H7 (cell line): Measurements from ENCODE around the gene HIVEP3. TPM values are rescaled to one million over a fixed set of nuclear protein-coding genes. Genes with fewer than 3 reads are reported as not detected.

Experiments
- DNase-seq: peaks from one replicate; pipeline ENCODE4 v3.0.0; 2012
- H3K27me3 ChIP-seq: 2 replicates; pipeline ENCODE4 v1.6.0; 2011; ENCODE audit warnings: mild to moderate bottlenecking, low read length; ENCODE audit not compliant: control insufficient read depth, insufficient read depth
- H3K36me3 ChIP-seq: replicated peaks from 2 replicates; pipeline ENCODE4 v1.5.1; 2011; ENCODE audit warnings: low read length; ENCODE audit not compliant: control insufficient read depth, insufficient read depth
- H3K4me3 ChIP-seq: 2 replicates; pipeline ENCODE4 v1.5.1; 2011; ENCODE audit warnings: low read depth, mild to moderate bottlenecking, control low read depth, low read length, moderate library complexity; ENCODE audit not compliant: insufficient read depth
- total RNA-seq: library from RNA; depleted of rRNA; stranded (reverse); fragments of >200 nt; shearing (Covaris generic); gene quantifications from 2 replicates; pipeline ENCODE4 v1.2.3, GENCODE V29; 2014

Gene HIVEP3
- total RNA-seq, 1 experiment from 2014 or later, result 1.8 TPM

DNA sequence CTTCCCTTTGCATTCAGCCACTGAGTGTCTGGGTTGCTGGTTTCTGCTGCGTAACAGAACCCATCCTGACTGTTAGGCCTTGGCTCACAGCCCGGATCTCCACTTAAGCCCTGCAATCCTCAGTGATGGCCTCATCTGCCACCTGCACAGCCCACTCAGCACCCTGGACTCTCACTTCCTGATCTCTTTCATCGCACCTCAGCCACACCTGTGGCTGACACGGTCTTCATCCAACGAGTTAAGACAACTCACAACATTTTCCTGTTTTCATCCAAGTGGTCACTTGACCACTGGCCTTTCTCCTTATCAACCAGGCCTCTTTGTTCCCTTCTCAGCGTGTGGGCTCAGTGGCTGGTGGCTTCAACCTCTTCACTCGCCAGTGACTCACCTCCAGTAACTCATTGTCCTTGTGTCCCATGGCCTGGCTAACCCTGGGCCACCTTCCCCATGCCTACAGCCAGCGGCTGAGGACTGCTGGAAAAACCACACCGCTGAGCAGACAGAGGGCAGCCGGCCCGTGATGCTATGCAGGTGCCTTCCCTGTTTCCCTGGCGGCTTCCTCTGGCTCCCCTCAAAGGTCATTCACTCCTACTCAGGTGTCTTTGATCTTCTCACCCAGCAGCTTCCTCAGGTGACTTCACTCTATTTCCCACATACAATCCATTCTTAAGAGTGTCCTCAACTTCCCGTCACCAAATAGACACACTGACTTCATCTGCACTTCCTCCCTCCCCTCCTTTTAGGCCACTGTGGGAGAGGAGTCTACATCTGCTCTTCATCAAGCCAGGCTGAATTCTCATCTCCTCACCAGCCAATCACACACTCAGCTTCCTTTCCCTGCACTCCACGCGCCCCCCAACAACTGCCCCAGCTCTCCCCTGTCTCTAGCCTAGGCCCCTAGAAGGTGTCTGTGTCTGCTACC, 414.3 kb downstream of the HIVEP3 start:
- Histone ChIP-seq H3K27me3 (no peaks in the 10 kb centered on the region), H3K36me3 (no peaks in the 10 kb centered on the region), H3K4me3 (no peak overlapping the region)
- peak; percentile 37 for DNase-seq

DNA sequence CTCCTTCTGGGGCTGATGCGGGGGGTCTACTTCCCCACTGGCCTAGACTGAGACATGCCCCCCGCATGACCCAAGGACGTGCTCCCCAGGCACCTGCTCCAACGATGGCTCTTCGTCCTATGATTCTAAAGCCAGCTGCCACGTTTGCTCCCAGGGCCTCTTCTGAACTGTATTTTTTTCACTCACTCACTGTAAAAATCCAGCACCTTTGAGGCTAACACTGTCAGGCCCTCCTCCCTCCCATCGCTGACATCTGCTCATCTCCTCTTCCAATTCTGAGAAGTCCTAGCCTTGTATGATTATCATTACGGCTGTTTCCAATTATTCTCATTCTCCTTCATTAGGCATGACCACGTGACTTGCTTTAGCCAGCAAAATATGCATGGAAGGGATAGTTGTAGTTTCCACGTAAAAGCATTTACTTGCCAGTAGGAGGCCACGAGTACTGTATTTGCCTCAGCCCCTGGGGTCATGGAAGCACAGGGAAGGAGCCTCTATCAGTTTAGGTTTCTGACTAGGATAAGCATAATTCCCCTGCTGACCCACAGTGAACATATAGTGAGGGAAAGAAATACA, 415.1 kb downstream of the HIVEP3 start:
- Histone ChIP-seq H3K4me3 (no peak overlapping the region), H3K36me3 (no peaks in the 10 kb centered on the region), H3K27me3 (no peaks in the 10 kb centered on the region)
- peak; percentile 72 for DNase-seq

GRCh38 chr1:41502912-41503311, 415.8 kb downstream of the HIVEP3 start:
- no peaks in the 10 kb centered on the region for H3K27me3 ChIP-seq
- H3K4me3 ChIP-seq, result no peak overlapping the region
- no peak for DNase-seq
- H3K36me3 ChIP-seq, result no peaks in the 10 kb centered on the region

DNA sequence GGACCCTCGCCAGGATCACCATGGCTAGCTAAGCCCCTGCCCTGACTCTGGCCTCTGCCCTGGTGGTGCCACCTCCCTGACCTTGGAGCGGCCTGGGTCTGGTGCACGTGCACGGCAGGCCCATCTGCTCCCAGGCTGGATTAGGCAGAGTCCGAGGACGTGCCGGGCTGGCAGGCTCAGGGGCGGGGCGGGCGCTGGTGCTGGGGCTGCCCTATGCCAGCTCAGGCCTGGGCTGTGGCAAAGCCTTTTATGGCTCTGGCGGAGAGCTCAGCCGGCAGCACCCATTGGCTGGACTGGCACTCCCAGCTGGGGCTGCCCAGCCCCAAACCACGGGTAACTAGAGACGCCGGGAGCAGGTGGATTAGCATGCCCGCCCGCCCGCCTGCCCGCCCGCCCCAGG, 417.1 kb downstream of the HIVEP3 start:
- Histone ChIP-seq H3K4me3 (no peak overlapping the region), H3K27me3 (peaks cover 3% of the 10 kb centered on the region), H3K36me3 (no peaks in the 10 kb centered on the region)
- DNase-seq, result no peak

- Histone ChIP-seq H3K27me3 (peaks cover 5% of the 10 kb centered on the region), H3K4me3 (no peak overlapping the region), H3K36me3 (no peaks in the 10 kb centered on the region)
- DNase-seq, result no peak
These were observed 417.8 kb downstream of the HIVEP3 start for GRCh38 chr1:41500781-41501518.

DNA sequence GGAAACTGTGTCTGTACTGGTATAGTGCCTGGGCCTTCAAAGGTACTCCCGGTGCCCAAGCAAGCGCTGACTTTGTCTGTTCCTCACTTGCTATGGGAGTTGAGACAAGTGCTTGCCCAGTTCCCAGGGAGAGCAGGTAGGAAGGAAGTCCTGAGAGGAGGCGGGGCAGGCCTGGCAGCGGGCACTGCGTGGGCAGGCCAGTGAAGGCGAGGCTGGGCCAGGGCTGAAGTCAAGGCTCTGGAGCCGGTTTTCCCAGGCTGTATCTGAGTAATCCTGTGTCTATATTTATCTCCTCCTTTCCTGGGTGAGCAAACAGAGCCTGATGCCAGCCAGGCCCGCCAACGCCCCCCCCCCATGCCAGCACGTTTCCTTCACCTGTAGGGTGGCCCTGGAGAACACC, 418.3 kb downstream of the HIVEP3 start:
- H3K27me3 ChIP-seq, result peaks cover 8% of the 10 kb centered on the region
- DNase-seq, result no peak
- H3K36me3 ChIP-seq, result no peaks in the 10 kb centered on the region
- H3K4me3 ChIP-seq, result no peak overlapping the region

GRCh38 chr1:41499591-41499990, 419.1 kb downstream of the HIVEP3 start:
- DNase-seq, result no peak

DNA sequence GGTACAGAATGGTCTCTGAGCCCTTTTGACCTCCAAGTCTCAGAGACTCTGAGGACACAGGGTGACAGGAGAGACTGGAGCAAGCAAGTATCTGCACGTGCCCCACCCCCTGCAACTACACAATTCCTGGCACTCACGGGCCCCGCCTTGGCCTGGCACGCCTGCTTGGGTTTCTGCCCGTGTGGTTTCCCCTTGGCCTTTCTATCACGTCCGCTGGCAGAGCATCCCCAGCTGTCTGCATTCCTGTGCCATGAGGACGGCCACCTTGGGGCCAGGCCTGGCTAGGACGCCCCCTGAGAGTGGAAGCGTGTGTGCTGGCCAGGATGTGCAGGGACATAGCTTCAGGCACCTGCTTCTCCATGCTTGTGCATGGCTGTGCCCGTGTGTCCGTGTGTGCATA, 419.9 kb downstream of the HIVEP3 start:
- H3K4me3 ChIP-seq, result no peak overlapping the region
- no peaks in the 10 kb centered on the region for H3K36me3 ChIP-seq
- peaks cover 8% of the 10 kb centered on the region for H3K27me3 ChIP-seq
- DNase-seq, result no peak

More at GRCh38 chr1:41499591-41499990, 419.1 kb downstream of the HIVEP3 start:
- H3K36me3 ChIP-seq, result no peaks in the 10 kb centered on the region
- H3K27me3 ChIP-seq, result peaks cover 8% of the 10 kb centered on the region
- H3K4me3 ChIP-seq, result no peak overlapping the region

DNA sequence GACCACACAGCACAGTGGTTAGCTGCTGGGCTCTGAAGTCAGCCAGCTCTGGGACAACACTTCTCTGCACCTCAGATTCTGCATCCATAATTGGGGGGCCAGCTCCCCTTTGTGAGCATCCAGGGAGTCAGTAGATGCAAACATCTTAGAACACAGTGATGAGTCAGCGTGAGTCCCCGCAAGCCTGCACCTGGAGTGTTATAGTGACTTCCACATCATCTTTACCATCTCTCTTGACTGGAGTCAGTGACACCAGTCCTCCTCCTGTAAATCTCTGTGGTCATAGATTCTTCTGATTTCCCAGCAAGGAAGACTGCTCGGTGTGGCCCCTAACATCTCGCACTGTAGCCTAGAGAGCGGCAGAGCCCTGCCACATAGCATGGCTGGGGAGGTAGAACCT, 420.3 kb downstream of the HIVEP3 start:
- Histone ChIP-seq H3K4me3 (no peak overlapping the region), H3K36me3 (no peaks in the 10 kb centered on the region), H3K27me3 (peaks cover 8% of the 10 kb centered on the region)
- DNase-seq, result no peak

DNA sequence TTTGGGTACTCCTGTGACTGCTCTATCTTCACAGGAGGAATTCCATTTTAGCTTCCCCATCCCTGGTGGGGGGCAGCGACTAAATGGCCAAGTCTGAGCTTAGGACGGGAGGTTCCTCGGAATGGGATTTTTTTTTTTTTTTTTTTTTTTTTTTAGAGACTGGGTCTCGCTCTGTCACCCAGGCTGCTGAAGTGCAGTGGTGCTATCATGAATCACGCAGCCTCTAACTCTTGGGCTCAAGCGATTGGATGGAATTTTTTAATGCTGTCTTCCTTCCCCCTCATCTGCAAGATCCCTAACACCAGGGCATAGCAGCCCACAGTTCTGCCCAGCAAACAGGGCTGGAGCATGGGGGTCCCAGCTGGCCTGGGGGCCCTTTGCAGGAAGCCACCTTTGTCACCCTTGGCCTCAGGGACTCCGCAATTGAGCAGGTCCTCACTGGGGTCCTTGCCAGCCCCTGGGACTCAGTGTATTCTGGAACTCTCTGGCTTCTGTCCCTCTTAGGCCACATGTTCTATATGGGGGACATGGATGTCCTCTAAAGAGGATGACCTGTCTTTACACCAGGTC, 421.2 kb downstream of the HIVEP3 start:
- H3K36me3 ChIP-seq, result no peaks in the 10 kb centered on the region
- DNase-seq, result no peak
- no peak overlapping the region for H3K4me3 ChIP-seq
- H3K27me3 ChIP-seq, result peaks cover 8% of the 10 kb centered on the region

DNA sequence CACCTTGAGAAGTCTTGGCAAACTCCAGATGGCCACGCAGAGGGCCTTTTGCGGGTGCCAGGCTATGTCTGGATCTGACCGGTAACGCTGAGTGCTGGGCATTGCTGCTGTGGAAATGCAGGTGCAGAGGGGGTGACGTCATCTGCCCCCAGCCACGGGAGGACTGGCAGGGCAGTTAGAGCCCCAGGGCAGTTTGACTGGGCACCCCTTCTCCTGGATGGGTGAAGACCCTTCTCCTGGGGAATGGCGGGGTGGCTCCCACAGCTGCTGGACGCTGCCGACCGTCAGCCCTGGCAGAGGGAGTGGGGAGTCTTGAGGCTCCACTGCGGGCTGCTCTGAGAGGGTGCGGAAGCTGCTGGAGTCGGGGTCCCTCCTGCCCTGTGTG, 421.7 kb downstream of the HIVEP3 start:
- Histone ChIP-seq H3K27me3 (peaks cover 8% of the 10 kb centered on the region), H3K4me3 (no peak overlapping the region), H3K36me3 (no peaks in the 10 kb centered on the region)
- DNase-seq, result no peak

DNA sequence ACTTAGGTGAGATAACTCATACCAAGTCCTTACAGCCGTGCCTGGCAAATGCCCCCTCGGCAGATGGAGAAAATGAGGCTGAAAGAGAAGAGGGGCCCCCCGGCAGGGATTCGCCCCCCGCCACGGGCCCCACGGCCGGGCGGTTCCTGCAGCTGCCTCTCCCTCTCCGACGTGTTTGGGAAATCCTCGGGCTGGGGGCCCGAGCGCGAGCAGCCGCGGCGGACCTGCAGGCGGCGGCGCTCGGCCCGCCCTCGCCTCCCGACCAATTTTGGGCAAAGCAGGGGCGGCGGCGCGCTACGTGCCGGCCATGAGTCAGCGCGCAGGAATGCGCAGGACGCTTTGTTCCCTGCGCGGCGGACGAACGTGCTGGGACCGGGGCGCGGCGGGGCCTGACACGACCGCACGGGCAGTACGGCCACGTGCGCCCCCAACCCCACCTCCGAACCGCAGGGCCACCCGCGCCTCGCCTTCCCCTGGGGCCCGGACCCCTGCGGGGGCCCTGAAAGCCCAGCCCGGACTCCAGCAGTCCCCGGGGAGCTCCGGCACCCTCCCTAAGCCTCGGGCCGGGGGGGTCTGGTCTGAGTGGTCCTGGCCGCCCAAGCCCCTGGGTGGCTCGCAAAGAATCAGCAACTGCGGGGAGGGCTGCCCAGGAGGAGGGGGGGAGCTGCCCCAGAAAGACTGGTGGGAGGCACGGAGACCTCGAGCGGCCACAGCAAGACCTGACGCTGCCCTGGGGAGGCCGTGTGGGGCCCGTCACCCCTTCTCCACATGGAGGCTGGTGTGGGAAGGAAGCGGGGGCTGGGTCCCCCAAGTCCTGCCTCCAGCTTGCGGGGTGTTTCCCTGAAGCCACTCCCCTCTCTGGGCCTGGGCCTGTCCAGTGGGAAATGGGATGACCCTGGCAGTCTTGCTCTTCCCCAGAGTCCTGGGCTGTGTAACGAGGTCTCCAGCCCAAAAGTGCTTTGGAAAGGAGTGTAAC, 422.4 kb downstream of the HIVEP3 start:
- no peaks in the 10 kb centered on the region for H3K36me3 ChIP-seq
- peak overlapping the region; percentile 35 for H3K4me3 ChIP-seq
- H3K27me3 ChIP-seq, result peaks cover 8% of the 10 kb centered on the region
- peak; percentile 94 for DNase-seq

DNA sequence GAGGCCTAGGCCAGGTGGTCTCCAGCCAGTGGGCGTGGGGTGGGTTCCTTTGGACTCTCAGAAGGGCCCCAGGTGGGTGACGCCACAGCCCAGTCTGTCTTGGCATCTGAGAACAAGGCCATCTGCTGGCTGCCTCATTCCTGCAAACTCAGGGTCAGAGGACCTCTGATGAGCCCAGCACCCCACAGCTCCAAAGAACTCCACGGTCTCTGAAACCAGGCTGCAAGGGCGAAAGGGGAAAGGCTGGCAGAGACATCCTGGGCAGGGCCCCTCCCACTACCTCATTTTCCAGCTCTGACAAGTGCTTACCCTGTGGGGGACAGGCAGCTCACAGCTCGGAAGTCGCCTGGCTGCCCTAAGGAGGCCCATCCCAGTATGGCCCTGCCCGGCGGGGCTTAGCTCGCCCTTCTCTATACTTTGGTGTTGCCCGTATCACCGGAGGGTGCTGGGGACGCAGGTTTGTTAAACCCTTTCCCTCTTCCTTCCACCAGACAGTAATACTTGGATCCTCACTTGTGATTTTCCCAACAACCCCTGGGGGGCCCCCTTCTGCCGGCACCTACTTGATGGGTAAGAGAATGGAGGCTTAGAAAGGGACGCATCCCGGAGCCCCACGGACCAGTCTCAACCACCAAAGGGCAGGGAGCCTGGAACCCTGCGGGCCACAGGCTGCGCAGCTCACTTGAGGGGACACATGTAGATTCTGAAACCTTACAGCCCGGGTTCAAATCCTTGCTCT, 423.3 kb downstream of the HIVEP3 start:
- H3K36me3 ChIP-seq, result no peaks in the 10 kb centered on the region
- H3K4me3 ChIP-seq, result peak overlapping the region; percentile 35
- peak; percentile 87 for DNase-seq
- peaks cover 8% of the 10 kb centered on the region for H3K27me3 ChIP-seq
